HepG2 (cell line): ENCODE results near the gene PAPSS1. TPM values are rescaled to one million over a fixed set of nuclear protein-coding genes. Genes with fewer than 3 reads are reported as not detected.

Experiments used
- BCL6 ChIP-seq: IDR thresholded peaks from 2 replicates; pipeline ENCODE4 v1.6.1; 2016; ENCODE audit warnings: missing genetic modification reagents, missing compliant biosample characterization
- KDM6A ChIP-seq: IDR thresholded peaks from 2 replicates; pipeline ENCODE4 v1.6.1; 2016; ENCODE audit warnings: low read depth
- PHF20 ChIP-seq: sonication (generic); formaldehyde crosslinking; IDR thresholded peaks from 2 replicates; pipeline ENCODE4 v1.5.0; 2020; ENCODE audit warnings: mild to moderate bottlenecking, missing genetic modification reagents
- PHF8 ChIP-seq: sonication (generic); formaldehyde crosslinking; IDR thresholded peaks from 2 replicates; pipeline ENCODE4 v1.5.0; 2020; ENCODE audit warnings: missing genetic modification reagents
- SNAPC2 ChIP-seq: sonication (generic); formaldehyde crosslinking; IDR thresholded peaks from 2 replicates; pipeline ENCODE4 v1.8.1; 2022; ENCODE audit warnings: mild to moderate bottlenecking, missing genetic modification reagents
- ZNF547 ChIP-seq: sonication (generic); formaldehyde crosslinking; IDR thresholded peaks from 2 replicates; pipeline ENCODE4 v1.5.1; 2020; ENCODE audit warnings: mild to moderate bottlenecking, missing genetic modification reagents
- ZNF562 ChIP-seq: sonication (generic); formaldehyde crosslinking; IDR thresholded peaks from 2 replicates; pipeline ENCODE4 v1.8.0; 2022; ENCODE audit warnings: missing genetic modification reagents, borderline replicate concordance
- polyA plus RNA-seq, 8 experiments: library from polyadenylated mRNA; depleted of rRNA in 3 of 8; stranded (reverse) in 7 of 8; unstranded in 1 of 8; fragments of >200 nt; fragmentation: Illumina TruSeq in 4 of 8; extraction: Trizol in 4 of 8; gene quantifications; 2 replicates each; pipeline versions ENCODE4 v1.2.1 to v1.2.3, GENCODE V29; 2011 to 2016; ENCODE audit warnings: low read depth in 4 of 8, missing spikeins in 1 of 8, mixed read lengths in 1 of 8; ENCODE audit not compliant: insufficient read depth in 1 of 8
- total RNA-seq, 5 experiments: library from RNA; depleted of rRNA; stranded (reverse); fragments of >200 nt; fragmentation: Illumina TruSeq; extraction: Trizol; gene quantifications; 2 replicates each; pipeline ENCODE4 v1.2.3, GENCODE V29; 2016; ENCODE audit warnings: low read depth in 1 of 5
- TF ChIP-seq, protein P1 (sequence below): sonication (generic); formaldehyde crosslinking; IDR thresholded peaks from 2 replicates; pipeline ENCODE4 v1.5.1; 2020; ENCODE audit warnings: mild to moderate bottlenecking, moderate library complexity, missing genetic modification reagents
- TF ChIP-seq, protein P2 (sequence below): sonication (generic); formaldehyde crosslinking; IDR thresholded peaks from 2 replicates; pipeline ENCODE4 v1.5.1; 2020; ENCODE audit warnings: mild to moderate bottlenecking, missing genetic modification reagents, borderline replicate concordance
- TF ChIP-seq, protein P3 (sequence below): sonication (generic); formaldehyde crosslinking; IDR thresholded peaks from 2 replicates; pipeline ENCODE4 v1.9.0; 2021; ENCODE audit warnings: mild to moderate bottlenecking, missing genetic modification reagents
- TF ChIP-seq, protein P4 (sequence below), 2 experiments: IDR thresholded peaks; 2 replicates each; pipeline ENCODE4 v1.6.1; 2011 to 2012; ENCODE audit warnings: low read length in 2 of 2, borderline replicate concordance in 1 of 2, low read depth in 1 of 2, mild to moderate bottlenecking in 1 of 2, moderate library complexity in 1 of 2

The PAPSS1 gene
- total and polyA plus RNA-seq, 2 of the 13 experiments (the other 11 are each of a cell fraction or from before 2014, with no cell fraction given): 105 to 126 TPM

DNA sequence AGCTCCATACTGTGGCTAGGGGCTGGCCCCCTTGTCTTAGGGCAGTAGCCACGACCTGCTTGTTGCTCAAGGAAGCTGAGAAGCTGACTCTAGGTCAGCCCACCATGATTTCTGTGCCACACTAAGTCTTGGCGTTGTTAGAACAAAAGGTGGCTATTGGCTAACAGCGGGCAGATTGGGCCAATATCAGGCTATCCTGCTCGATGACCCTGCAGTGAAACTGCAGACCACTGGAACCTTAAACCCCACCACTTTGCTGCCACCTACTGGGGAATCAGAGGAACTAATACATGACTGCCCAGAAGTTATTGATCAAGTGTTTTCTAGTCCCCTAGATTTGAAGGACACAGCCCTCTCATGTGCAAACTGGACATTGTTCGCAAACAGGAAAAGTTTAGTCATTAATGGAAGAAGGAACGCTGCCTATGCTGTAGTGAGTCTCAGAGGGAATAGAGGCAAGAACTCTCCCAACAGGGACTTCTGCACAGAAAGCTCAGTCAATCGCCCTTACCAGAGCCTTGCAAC lies 17.0 kb upstream of the PAPSS1 start (continued):
- TF ChIP-seq, protein P1, sequence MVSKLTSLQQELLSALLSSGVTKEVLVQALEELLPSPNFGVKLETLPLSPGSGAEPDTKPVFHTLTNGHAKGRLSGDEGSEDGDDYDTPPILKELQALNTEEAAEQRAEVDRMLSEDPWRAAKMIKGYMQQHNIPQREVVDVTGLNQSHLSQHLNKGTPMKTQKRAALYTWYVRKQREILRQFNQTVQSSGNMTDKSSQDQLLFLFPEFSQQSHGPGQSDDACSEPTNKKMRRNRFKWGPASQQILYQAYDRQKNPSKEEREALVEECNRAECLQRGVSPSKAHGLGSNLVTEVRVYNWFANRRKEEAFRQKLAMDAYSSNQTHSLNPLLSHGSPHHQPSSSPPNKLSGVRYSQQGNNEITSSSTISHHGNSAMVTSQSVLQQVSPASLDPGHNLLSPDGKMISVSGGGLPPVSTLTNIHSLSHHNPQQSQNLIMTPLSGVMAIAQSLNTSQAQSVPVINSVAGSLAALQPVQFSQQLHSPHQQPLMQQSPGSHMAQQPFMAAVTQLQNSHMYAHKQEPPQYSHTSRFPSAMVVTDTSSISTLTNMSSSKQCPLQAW (CRISPR knock-in tag): peak; percentile 72; the same call in 1 of the 2 replicates
- peak; percentile 30; the same call in 1 of the 2 replicates for TF ChIP-seq SNAPC2 (CRISPR knock-in tag)
- no peak for TF ChIP-seq PHF20 (CRISPR knock-in tag)
- TF ChIP-seq, protein P2, sequence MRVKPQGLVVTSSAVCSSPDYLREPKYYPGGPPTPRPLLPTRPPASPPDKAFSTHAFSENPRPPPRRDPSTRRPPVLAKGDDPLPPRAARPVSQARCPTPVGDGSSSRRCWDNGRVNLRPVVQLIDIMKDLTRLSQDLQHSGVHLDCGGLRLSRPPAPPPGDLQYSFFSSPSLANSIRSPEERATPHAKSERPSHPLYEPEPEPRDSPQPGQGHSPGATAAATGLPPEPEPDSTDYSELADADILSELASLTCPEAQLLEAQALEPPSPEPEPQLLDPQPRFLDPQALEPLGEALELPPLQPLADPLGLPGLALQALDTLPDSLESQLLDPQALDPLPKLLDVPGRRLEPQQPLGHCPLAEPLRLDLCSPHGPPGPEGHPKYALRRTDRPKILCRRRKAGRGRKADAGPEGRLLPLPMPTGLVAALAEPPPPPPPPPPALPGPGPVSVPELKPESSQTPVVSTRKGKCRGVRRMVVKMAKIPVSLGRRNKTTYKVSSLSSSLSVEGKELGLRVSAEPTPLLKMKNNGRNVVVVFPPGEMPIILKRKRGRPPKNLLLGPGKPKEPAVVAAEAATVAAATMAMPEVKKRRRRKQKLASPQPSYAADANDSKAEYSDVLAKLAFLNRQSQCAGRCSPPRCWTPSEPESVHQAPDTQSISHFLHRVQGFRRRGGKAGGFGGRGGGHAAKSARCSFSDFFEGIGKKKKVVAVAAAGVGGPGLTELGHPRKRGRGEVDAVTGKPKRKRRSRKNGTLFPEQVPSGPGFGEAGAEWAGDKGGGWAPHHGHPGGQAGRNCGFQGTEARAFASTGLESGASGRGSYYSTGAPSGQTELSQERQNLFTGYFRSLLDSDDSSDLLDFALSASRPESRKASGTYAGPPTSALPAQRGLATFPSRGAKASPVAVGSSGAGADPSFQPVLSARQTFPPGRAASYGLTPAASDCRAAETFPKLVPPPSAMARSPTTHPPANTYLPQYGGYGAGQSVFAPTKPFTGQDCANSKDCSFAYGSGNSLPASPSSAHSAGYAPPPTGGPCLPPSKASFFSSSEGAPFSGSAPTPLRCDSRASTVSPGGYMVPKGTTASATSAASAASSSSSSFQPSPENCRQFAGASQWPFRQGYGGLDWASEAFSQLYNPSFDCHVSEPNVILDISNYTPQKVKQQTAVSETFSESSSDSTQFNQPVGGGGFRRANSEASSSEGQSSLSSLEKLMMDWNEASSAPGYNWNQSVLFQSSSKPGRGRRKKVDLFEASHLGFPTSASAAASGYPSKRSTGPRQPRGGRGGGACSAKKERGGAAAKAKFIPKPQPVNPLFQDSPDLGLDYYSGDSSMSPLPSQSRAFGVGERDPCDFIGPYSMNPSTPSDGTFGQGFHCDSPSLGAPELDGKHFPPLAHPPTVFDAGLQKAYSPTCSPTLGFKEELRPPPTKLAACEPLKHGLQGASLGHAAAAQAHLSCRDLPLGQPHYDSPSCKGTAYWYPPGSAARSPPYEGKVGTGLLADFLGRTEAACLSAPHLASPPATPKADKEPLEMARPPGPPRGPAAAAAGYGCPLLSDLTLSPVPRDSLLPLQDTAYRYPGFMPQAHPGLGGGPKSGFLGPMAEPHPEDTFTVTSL: peak; percentile 56
- TF ChIP-seq ZNF562: no peak
- 0 out of 2 replicates have a peak, but pooled peaks have one; percentile 17 for TF ChIP-seq PHF8 (CRISPR knock-in tag)
- 0 out of 2 replicates have a peak, but pooled peaks have one; percentile 22 for TF ChIP-seq ZNF547 (CRISPR knock-in tag)
- TF ChIP-seq, protein P3, sequence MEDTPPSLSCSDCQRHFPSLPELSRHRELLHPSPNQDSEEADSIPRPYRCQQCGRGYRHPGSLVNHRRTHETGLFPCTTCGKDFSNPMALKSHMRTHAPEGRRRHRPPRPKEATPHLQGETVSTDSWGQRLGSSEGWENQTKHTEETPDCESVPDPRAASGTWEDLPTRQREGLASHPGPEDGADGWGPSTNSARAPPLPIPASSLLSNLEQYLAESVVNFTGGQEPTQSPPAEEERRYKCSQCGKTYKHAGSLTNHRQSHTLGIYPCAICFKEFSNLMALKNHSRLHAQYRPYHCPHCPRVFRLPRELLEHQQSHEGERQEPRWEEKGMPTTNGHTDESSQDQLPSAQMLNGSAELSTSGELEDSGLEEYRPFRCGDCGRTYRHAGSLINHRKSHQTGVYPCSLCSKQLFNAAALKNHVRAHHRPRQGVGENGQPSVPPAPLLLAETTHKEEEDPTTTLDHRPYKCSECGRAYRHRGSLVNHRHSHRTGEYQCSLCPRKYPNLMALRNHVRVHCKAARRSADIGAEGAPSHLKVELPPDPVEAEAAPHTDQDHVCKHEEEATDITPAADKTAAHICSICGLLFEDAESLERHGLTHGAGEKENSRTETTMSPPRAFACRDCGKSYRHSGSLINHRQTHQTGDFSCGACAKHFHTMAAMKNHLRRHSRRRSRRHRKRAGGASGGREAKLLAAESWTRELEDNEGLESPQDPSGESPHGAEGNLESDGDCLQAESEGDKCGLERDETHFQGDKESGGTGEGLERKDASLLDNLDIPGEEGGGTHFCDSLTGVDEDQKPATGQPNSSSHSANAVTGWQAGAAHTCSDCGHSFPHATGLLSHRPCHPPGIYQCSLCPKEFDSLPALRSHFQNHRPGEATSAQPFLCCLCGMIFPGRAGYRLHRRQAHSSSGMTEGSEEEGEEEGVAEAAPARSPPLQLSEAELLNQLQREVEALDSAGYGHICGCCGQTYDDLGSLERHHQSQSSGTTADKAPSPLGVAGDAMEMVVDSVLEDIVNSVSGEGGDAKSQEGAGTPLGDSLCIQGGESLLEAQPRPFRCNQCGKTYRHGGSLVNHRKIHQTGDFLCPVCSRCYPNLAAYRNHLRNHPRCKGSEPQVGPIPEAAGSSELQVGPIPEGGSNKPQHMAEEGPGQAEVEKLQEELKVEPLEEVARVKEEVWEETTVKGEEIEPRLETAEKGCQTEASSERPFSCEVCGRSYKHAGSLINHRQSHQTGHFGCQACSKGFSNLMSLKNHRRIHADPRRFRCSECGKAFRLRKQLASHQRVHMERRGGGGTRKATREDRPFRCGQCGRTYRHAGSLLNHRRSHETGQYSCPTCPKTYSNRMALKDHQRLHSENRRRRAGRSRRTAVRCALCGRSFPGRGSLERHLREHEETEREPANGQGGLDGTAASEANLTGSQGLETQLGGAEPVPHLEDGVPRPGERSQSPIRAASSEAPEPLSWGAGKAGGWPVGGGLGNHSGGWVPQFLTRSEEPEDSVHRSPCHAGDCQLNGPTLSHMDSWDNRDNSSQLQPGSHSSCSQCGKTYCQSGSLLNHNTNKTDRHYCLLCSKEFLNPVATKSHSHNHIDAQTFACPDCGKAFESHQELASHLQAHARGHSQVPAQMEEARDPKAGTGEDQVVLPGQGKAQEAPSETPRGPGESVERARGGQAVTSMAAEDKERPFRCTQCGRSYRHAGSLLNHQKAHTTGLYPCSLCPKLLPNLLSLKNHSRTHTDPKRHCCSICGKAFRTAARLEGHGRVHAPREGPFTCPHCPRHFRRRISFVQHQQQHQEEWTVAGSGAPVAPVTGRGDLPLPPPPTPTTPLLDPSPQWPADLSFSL (CRISPR knock-in tag): no peak
- TF ChIP-seq, protein P4, sequence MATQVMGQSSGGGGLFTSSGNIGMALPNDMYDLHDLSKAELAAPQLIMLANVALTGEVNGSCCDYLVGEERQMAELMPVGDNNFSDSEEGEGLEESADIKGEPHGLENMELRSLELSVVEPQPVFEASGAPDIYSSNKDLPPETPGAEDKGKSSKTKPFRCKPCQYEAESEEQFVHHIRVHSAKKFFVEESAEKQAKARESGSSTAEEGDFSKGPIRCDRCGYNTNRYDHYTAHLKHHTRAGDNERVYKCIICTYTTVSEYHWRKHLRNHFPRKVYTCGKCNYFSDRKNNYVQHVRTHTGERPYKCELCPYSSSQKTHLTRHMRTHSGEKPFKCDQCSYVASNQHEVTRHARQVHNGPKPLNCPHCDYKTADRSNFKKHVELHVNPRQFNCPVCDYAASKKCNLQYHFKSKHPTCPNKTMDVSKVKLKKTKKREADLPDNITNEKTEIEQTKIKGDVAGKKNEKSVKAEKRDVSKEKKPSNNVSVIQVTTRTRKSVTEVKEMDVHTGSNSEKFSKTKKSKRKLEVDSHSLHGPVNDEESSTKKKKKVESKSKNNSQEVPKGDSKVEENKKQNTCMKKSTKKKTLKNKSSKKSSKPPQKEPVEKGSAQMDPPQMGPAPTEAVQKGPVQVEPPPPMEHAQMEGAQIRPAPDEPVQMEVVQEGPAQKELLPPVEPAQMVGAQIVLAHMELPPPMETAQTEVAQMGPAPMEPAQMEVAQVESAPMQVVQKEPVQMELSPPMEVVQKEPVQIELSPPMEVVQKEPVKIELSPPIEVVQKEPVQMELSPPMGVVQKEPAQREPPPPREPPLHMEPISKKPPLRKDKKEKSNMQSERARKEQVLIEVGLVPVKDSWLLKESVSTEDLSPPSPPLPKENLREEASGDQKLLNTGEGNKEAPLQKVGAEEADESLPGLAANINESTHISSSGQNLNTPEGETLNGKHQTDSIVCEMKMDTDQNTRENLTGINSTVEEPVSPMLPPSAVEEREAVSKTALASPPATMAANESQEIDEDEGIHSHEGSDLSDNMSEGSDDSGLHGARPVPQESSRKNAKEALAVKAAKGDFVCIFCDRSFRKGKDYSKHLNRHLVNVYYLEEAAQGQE (IDR thresholded peaks at IDR 0.05; ENCODE audit: borderline replicate concordance in 1 of 2, low read depth in 1 of 2, low read length in 2 of 2): no peak
- peak; percentile 58; the same call in 1 of the 2 replicates for TF ChIP-seq KDM6A (CRISPR knock-in tag)
- TF ChIP-seq BCL6 (CRISPR knock-in tag): peak; percentile 33
